GM12874 (cell line): Measurements from ENCODE around the gene CARD9.

Experiments used
- CTCF ChIP-seq: IDR thresholded peaks from 2 replicates; pipeline ENCODE4 v1.5.1; 2011; ENCODE audit warnings: low read depth, mild to moderate bottlenecking, control low read depth, low read length, moderate library complexity; ENCODE audit not compliant: insufficient read depth

Gene CARD9

GRCh38 chr9:136399176-136400037, 25.9 kb upstream of the CARD9 start:
- no peak for TF ChIP-seq CTCF

GRCh38 chr9:136398286-136398685, 24.8 kb upstream of the CARD9 start:
- TF ChIP-seq CTCF: no peak

- TF ChIP-seq CTCF: no peak
Observed at GRCh38 chr9:136397643-136398042, 24.2 kb upstream of the CARD9 start.

GRCh38 chr9:136396219-136396515, 22.7 kb upstream of the CARD9 start:
- TF ChIP-seq CTCF: no peak

- no peak for TF ChIP-seq CTCF
Observed at GRCh38 chr9:136395345-136396218, 22.1 kb upstream of the CARD9 start.

- TF ChIP-seq CTCF: no peak
Observed at GRCh38 chr9:136395020-136395340, 21.5 kb upstream of the CARD9 start.

GRCh38 chr9:136394312-136395019, 21.0 kb upstream of the CARD9 start:
- no peak for TF ChIP-seq CTCF
